HG02840 (cell line): ENCODE results near the gene SIGLEC6.

Source experiments
- ATAC-seq: cut with Tn5 transposase; IDR thresholded peaks from one replicate; pipeline ENCODE4 v1.9.1; 2021; ENCODE audit warnings: mild to moderate bottlenecking, moderate library complexity, moderate number of reproducible peaks; ENCODE audit not compliant: unreplicated experiment, low FRiP score

Gene SIGLEC6

DNA sequence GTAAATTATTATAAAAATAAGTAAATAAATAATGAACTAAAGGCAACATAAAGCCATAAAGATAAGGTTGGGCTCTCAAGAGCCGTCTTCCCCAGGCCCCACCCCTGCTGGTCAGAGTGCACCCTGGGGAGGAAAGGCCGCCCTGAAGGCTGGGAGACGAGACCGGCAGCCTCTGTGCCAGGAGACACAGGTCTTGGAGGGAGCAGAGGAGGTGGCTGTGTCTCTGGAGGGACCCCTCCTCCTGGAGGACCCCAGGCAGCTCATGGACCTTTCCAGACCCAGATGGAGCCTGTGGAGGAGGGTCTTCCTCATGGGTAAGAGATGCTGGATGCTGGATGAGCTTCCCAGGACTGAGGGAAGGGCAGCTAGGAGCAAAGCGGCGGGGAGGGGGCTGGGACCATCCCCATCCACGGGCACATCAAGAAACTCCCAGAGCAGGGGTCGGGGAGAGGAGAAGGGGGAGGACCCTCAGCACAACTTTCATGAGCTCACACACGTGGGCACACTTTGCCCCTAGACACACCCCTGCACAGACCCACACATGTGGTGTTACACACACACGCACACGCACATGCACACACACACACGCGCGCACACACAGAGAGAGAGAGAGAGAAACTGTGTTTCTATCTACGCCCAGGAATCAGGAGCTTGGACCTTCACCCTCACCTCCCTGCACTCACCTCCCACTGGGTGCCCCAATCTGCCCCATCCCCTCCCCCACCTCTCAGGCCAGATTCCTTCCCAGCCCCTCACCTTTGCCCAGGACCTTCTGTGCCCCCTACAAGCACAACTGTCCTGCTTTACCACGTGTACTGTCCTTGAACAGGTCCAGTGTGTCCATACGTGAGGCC is 52.9 kb downstream of the SIGLEC6 start, which contains the start of gene CEACAM18:
CEACAM18 (plus strand) TSS at position 159 of the 854 bp plus-strand sequence.
- no peak for ATAC-seq

DNA sequence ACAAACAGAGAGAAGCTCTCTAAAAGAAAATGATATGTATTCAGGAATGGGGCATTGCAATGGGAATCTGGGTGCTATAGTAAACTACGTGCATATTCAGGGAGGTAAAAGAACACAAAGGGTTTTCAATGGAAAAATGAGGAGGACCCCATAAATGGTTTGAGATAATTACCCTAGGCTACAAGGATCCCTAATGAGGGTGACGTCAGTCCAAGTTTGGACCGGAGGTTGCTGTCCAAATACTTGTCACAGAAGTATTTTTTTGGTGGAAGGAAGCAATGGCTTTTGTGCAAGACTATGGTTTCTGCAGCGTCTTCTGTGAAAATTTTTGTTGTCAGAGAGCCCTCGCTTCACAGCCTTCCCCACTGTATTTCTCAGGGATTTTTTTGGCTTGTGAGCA is 54.1 kb downstream of the SIGLEC6 start:
- ATAC-seq = no peak

DNA sequence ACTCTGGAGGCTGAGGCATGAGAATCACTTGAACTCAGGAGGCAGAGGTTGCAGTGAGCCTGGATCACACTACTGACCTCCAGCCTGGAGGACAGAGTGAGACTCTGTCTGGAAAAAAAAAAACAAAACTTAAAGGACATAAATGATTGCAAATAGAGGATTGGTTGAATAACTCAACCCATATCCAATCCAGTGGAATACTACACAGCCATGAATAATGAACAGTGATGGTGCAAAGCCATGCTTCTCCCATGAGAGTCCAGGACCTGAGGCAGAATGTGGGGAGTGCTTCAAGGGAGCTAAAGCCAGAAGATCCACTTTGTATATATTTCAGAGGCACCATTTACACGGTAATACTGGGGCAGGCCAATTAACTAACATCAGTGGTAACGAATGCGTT is 55.3 kb downstream of the SIGLEC6 start:
- ATAC-seq = no peak

GRCh38 chr19:51473009-51473707 is 58.3 kb downstream of the SIGLEC6 start:
- ATAC-seq = no peak

GRCh38 chr19:51472607-51473006 is 58.9 kb downstream of the SIGLEC6 start:
- no peak for ATAC-seq

DNA sequence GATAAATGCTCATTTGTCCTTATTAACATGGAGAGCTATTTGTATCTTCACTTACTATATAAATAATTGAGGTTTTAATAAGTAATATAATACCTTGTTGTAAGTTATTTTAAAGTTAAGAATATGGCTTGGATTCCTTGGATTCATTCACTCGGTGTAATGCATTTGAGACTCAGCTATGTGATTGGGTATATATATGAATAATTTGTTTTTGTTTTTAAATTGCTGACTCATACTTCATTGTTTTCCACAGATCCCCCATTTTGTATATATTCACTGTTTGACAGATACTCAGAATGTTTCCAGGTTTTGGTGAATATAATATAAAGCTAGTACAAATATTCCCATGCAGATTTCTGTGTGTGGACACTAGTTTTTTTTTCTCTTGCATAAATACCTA is 59.9 kb downstream of the SIGLEC6 start:
- no peak for ATAC-seq

DNA sequence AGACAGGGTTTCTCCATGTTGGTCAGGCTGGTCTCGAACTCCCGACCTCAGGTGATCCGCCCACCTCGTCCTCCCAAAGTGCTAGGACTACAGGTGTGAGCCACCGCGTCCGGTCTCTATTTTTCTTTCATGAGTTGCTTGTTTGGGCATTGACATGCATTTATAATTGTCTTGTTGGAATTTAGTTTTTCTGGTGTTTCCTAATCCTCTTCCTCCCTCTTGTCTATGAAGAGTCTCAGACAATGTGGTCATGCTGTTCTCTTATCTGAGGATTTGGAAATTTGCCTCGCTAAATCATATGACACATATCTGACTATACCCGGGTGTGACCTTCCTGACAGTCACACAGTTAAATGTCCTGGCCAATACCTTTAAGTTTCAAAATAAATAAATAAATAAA is 60.5 kb downstream of the SIGLEC6 start:
- no peak for ATAC-seq

GRCh38 chr19:51469629-51470028 is 61.8 kb downstream of the SIGLEC6 start:
- ATAC-seq = no peak

DNA sequence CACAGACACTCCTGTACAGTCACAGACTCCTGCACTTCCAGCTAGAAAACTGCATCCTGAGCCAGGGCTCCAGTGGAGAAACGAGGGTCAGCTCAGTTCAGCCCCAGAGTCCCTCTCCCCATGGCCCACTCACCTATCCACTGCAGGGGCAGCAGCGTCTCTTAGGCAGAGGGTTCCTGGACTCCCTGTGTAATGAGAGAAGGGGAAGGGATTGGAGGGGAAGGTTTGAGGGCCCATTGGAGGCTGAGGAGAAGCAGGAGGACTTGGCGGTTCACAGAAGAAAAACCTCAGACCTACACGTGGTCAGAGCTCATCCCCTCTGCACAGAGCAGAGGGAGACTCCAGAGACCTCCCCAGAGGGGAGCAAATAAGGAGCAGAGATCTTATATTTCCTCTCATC is 62.3 kb downstream of the SIGLEC6 start:
- no peak for ATAC-seq

DNA sequence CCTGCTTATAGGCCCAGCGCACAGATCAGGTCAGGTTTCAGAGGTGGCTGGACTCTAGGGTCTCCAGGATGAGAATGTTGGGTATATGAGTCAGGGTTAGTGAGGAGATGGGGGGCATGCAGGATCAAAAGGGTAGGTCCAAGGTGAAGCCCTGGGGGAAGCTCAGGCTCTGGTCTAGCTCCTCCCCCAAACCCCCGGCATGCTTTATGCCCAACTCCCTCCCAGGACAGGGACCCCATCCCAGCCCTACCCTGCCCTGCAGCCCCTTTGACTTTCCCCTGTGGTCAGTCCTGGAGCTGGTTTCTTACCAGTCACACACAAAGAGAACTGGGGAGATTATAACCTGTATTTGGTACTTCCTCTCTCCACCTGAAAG is 62.9 kb downstream of the SIGLEC6 start:
- ATAC-seq = no peak

- no peak for ATAC-seq
Observed at GRCh38 chr19:51467864-51468544, 63.5 kb downstream of the SIGLEC6 start.
